Astrocyte (in vitro differentiated cells and primary cell): ENCODE results near the gene RARB.

Source experiments
- EZH2 ChIP-seq: IDR thresholded peaks from 2 replicates; pipeline ENCODE4 v1.6.1; 2012; ENCODE audit warnings: mild to moderate bottlenecking, low read length, inconsistent platforms; ENCODE audit not compliant: insufficient read depth
- TF ChIP-seq, protein P1 (sequence below): IDR thresholded peaks from 2 replicates; pipeline ENCODE4 v1.5.1; 2011; ENCODE audit warnings: low read depth, mild to moderate bottlenecking, inconsistent platforms, low read length, moderate library complexity; ENCODE audit not compliant: insufficient read depth

DNA sequence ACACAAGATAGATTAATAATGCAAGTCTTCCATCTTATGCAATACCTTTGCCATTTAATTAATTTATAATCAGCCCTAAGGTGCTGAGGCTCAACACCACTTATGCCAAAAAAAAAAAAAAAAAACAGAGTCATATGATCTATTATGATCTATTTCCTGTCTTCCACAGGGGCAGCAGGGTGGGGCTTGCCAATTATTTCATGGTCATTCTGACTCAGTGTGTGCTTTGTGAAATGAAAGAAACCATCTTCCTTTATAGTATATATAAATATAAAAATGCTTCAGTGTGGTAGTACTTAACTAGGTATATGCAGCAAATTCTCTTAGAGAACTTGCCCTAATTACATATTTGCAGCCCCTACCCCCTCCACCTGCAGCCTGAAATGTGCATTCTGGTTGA, 7.2 kb upstream of the RARB start:
- TF ChIP-seq, protein P1, sequence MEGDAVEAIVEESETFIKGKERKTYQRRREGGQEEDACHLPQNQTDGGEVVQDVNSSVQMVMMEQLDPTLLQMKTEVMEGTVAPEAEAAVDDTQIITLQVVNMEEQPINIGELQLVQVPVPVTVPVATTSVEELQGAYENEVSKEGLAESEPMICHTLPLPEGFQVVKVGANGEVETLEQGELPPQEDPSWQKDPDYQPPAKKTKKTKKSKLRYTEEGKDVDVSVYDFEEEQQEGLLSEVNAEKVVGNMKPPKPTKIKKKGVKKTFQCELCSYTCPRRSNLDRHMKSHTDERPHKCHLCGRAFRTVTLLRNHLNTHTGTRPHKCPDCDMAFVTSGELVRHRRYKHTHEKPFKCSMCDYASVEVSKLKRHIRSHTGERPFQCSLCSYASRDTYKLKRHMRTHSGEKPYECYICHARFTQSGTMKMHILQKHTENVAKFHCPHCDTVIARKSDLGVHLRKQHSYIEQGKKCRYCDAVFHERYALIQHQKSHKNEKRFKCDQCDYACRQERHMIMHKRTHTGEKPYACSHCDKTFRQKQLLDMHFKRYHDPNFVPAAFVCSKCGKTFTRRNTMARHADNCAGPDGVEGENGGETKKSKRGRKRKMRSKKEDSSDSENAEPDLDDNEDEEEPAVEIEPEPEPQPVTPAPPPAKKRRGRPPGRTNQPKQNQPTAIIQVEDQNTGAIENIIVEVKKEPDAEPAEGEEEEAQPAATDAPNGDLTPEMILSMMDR: no peak
- no peak for TF ChIP-seq EZH2
